DOHH2 (cell line): ENCODE results near the gene GNAT1.

Experiments used
- H3F3A ChIP-seq: fragments of 200-600 bp; sonication (generic), shearing (Covaris generic); 2 replicates; pipeline ENCODE4 v1.6.0; 2016; ENCODE audit warnings: antibody characterized with exemption, mild to moderate bottlenecking; ENCODE audit not compliant: control insufficient read depth, insufficient read depth
- H3K27ac ChIP-seq: fragments of 200-600 bp; sonication (generic); 2 replicates; pipeline ENCODE4 v1.5.1; 2014; ENCODE audit warnings: low read depth, mild to moderate bottlenecking, low read length, moderate library complexity
- H3K27me3 ChIP-seq: fragments of 200-600 bp; sonication (generic); 2 replicates; pipeline ENCODE4 v1.6.1; 2014; ENCODE audit warnings: mild to moderate bottlenecking, low read length, mixed read lengths; ENCODE audit not compliant: control insufficient read depth
- H3K36me3 ChIP-seq: fragments of 200-600 bp; sonication (generic); 2 replicates; pipeline ENCODE4 v1.6.1; 2014; ENCODE audit warnings: mild to moderate bottlenecking, low read length, moderate library complexity, mixed read lengths; ENCODE audit not compliant: control insufficient read depth
- H3K4me1 ChIP-seq: fragments of 200-600 bp; sonication (generic); 2 replicates; pipeline ENCODE4 v1.6.1; 2014; ENCODE audit warnings: mild to moderate bottlenecking, low read length, mixed read lengths; ENCODE audit not compliant: control insufficient read depth
- H3K4me2 ChIP-seq: fragments of 200-600 bp; sonication (generic); 2 replicates; pipeline ENCODE4 v1.6.0; 2014; ENCODE audit warnings: mild to moderate bottlenecking, low read length, moderate library complexity
- H3K4me3 ChIP-seq: fragments of 200-600 bp; sonication (generic); 2 replicates; pipeline ENCODE4 v1.5.1; 2014; ENCODE audit warnings: mild to moderate bottlenecking, low read length, mixed read lengths
- H3K79me2 ChIP-seq: fragments of 200-600 bp; sonication (generic); 2 replicates; pipeline ENCODE4 v1.6.1; 2014; ENCODE audit warnings: mild to moderate bottlenecking, low read length, mixed read lengths; ENCODE audit not compliant: control insufficient read depth
- H3K9me2 ChIP-seq: fragments of 200-600 bp; sonication (generic); replicated peaks from 2 replicates; pipeline ENCODE4 v1.6.1; 2014; ENCODE audit warnings: mild to moderate bottlenecking, low read length, mixed read lengths; ENCODE audit not compliant: control insufficient read depth
- H3K9me3 ChIP-seq: fragments of 200-600 bp; sonication (generic); 2 replicates; pipeline ENCODE4 v1.6.1; 2014; ENCODE audit warnings: antibody characterized with exemption, low read length, mixed read lengths; ENCODE audit not compliant: control insufficient read depth, insufficient read depth
- H4K20me1 ChIP-seq: fragments of 200-600 bp; sonication (generic); 2 replicates; pipeline ENCODE4 v1.6.0; 2014; ENCODE audit warnings: low read depth, mild to moderate bottlenecking, antibody characterized with exemption, low read length, moderate library complexity; ENCODE audit not compliant: control insufficient read depth, insufficient read depth
- CTCF ChIP-seq: fragments of 200-600 bp; sonication (generic); IDR thresholded peaks from one replicate; pipeline ENCODE4 v1.5.1; 2014; ENCODE audit warnings: antibody characterized with exemption, mild to moderate bottlenecking, low read depth, low read length; ENCODE audit not compliant: poor library complexity, severe bottlenecking
- EZH2phosphoT487 ChIP-seq: fragments of 200-600 bp; sonication (generic); IDR thresholded peaks from 2 replicates; pipeline ENCODE4 v1.6.1; 2017; ENCODE audit warnings: borderline replicate concordance, mild to moderate bottlenecking, antibody characterized with exemption, low read length, moderate library complexity, mixed read lengths

The GNAT1 gene

GRCh38 chr3:50246517-50246954, 55.1 kb downstream of the GNAT1 start:
- Histone ChIP-seq H4K20me1 (peaks cover 27% of the 10 kb centered on the region; the same call in 1 of the 2 replicates), H3K4me2 (peak overlapping the region; percentile 79), H3K27ac (0 out of 2 replicates have a peak overlapping the region, but pooled peaks have one; percentile 39), H3K4me3 (peak overlapping the region; percentile 67), H3F3A (peaks cover 19% of the 10 kb centered on the region), H3K4me1 (peaks cover 52% of the 10 kb centered on the region), H3K27me3 (no peaks in the 10 kb centered on the region), H3K79me2 (peaks cover 93% of the 10 kb centered on the region), H3K36me3 (peaks cover 37% of the 10 kb centered on the region), H3K9me2 (no peaks in the 10 kb centered on the region), H3K9me3 (no peaks in the 10 kb centered on the region)
- no peak for TF ChIP-seq EZH2phosphoT487
- peak; percentile 53 for TF ChIP-seq CTCF
